ENCODE results near the gene FARS2.

The FARS2 gene

DNA sequence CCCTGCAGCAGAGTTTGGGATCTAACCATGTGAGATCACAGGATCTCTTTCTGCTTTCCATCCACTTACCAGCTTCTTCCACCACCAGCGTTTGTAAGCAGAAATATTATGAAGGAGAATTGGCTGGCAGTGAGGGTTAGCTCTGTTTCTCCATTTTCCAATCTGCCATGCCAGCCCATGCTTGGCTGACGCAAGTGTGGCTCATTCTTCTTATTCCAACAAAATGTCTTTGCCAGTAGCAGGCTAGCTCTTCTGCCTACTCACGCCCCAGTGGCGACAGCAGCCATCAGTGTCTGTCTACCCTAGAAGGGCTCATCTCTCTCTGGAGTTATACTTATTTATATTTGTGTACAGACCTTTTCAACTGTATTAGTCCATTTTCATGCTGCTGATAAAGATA, 286.2 kb downstream of the FARS2 start:
- Histone ChIP-seq H3K18ac (ENCODE audit: low read length) (no peak overlapping the region), H3K56ac (ENCODE audit: low read length) (no peak overlapping the region), H3K4me1 (ENCODE audit: control insufficient read depth, low read depth, low read length) (no peaks in the 10 kb centered on the region), H3K27ac (ENCODE audit: low read depth, low read length) (no peak overlapping the region), H3K23ac (ENCODE audit: low read length) (no peak overlapping the region), H3K79me1 (ENCODE audit: low read length) (no peaks in the 10 kb centered on the region), H3K9ac (ENCODE audit: low read length) (no peak overlapping the region), H4K8ac (ENCODE audit: low read depth, low read length) (no peak overlapping the region), H3K27me3 (ENCODE audit: insufficient read depth, low read length, poor library complexity) (no peaks in the 10 kb centered on the region), H2BK15ac (replicated peaks; ENCODE audit: low read depth) (no peak overlapping the region), H3K4ac (ENCODE audit: low read depth, low read length) (no peak overlapping the region), H3K36me3 (ENCODE audit: control insufficient read depth, insufficient read depth, low read length) (no peaks in the 10 kb centered on the region), H3K4me2 (ENCODE audit: low read length) (no peak overlapping the region), H2AK5ac (ENCODE audit: low read length) (no peak overlapping the region), H4K5ac (ENCODE audit: low read length) (no peak overlapping the region), H2BK120ac (ENCODE audit: low read depth, low read length) (no peak overlapping the region), H3K79me2 (ENCODE audit: control insufficient read depth, insufficient read depth, low read length) (no peaks in the 10 kb centered on the region), H3K4me3 (ENCODE audit: low read length) (no peak overlapping the region), H2BK5ac (ENCODE audit: low read length) (no peak overlapping the region)
- no peak for DNase-seq
- WGBS (ENCODE audit: extremely low coverage, insufficient coverage, low lambda C conversion rate), result no CpG with 5 or more reads among the region's 4 CpGs

GRCh38 chr6:5550631-5551030, 289.3 kb downstream of the FARS2 start:
- Histone ChIP-seq H2AK5ac (ENCODE audit: low read length) (no peak overlapping the region), H4K8ac (ENCODE audit: low read depth, low read length) (no peak overlapping the region), H3K79me2 (ENCODE audit: control insufficient read depth, insufficient read depth, low read length) (no peaks in the 10 kb centered on the region), H3K4ac (ENCODE audit: low read depth, low read length) (no peak overlapping the region), H3K4me2 (ENCODE audit: low read length) (no peak overlapping the region), H3K79me1 (ENCODE audit: low read length) (no peaks in the 10 kb centered on the region), H4K5ac (ENCODE audit: low read length) (no peak overlapping the region), H3K27ac (ENCODE audit: low read depth, low read length) (no peak overlapping the region), H3K4me3 (ENCODE audit: low read length) (no peak overlapping the region), H3K56ac (ENCODE audit: low read length) (no peak overlapping the region), H3K36me3 (ENCODE audit: control insufficient read depth, insufficient read depth, low read length) (no peaks in the 10 kb centered on the region), H3K4me1 (ENCODE audit: control insufficient read depth, low read depth, low read length) (no peaks in the 10 kb centered on the region), H2BK5ac (ENCODE audit: low read length) (no peak overlapping the region), H3K27me3 (ENCODE audit: insufficient read depth, low read length, poor library complexity) (no peaks in the 10 kb centered on the region), H3K18ac (ENCODE audit: low read length) (no peak overlapping the region), H3K9ac (ENCODE audit: low read length) (no peak overlapping the region), H2BK120ac (ENCODE audit: low read depth, low read length) (no peak overlapping the region), H3K23ac (ENCODE audit: low read length) (no peak overlapping the region), H2BK15ac (replicated peaks; ENCODE audit: low read depth) (no peak overlapping the region)
- DNase-seq, result no peak
- no CpG with 5 or more reads among the region's 1 CpG for WGBS (ENCODE audit: extremely low coverage, insufficient coverage, low lambda C conversion rate)

GRCh38 chr6:5552243-5552642, 290.9 kb downstream of the FARS2 start:
- no CpG with 5 or more reads among the region's 2 CpGs for WGBS (ENCODE audit: extremely low coverage, insufficient coverage, low lambda C conversion rate)
- no peaks in the 10 kb centered on the region for H3K36me3 ChIP-seq (ENCODE audit: control insufficient read depth, insufficient read depth, low read length)
- H3K56ac ChIP-seq (ENCODE audit: low read length), result no peak overlapping the region

DNA sequence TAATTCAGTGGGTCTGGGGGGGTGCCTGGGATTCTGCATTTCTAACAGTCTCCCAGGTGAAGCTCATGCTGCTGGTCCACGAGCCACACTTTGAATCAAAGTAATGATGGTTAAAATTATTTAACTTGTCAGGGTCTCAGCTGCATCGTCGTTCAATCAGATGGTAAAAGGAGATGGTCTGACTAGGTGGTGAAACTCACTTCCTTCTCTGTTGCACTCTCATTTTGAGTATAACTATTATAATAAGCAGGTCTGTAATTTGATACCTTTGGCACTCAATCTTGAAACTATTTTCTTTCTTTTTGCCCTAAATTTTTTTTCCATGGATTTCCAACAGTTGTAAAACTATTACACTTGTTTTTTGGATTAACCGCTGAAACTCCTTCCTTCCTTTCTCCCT, 292.5 kb downstream of the FARS2 start:
- Histone ChIP-seq H3K27me3 (ENCODE audit: insufficient read depth, low read length, poor library complexity) (no peaks in the 10 kb centered on the region), H2BK120ac (ENCODE audit: low read depth, low read length) (no peak overlapping the region), H3K36me3 (ENCODE audit: control insufficient read depth, insufficient read depth, low read length) (no peaks in the 10 kb centered on the region), H3K27ac (ENCODE audit: low read depth, low read length) (no peak overlapping the region), H4K8ac (ENCODE audit: low read depth, low read length) (no peak overlapping the region), H3K4me2 (ENCODE audit: low read length) (no peak overlapping the region), H2BK5ac (ENCODE audit: low read length) (no peak overlapping the region), H3K4me3 (ENCODE audit: low read length) (no peak overlapping the region), H2AK5ac (ENCODE audit: low read length) (no peak overlapping the region), H3K56ac (ENCODE audit: low read length) (no peak overlapping the region), H4K5ac (ENCODE audit: low read length) (no peak overlapping the region), H3K79me2 (ENCODE audit: control insufficient read depth, insufficient read depth, low read length) (no peaks in the 10 kb centered on the region), H3K4ac (ENCODE audit: low read depth, low read length) (no peak overlapping the region), H3K79me1 (ENCODE audit: low read length) (no peaks in the 10 kb centered on the region), H3K4me1 (ENCODE audit: control insufficient read depth, low read depth, low read length) (no peaks in the 10 kb centered on the region), H3K18ac (ENCODE audit: low read length) (no peak overlapping the region), H3K23ac (ENCODE audit: low read length) (no peak overlapping the region), H2BK15ac (replicated peaks; ENCODE audit: low read depth) (no peak overlapping the region), H3K9ac (ENCODE audit: low read length) (no peak overlapping the region)
- WGBS (ENCODE audit: extremely low coverage, insufficient coverage, low lambda C conversion rate), result no CpG with 5 or more reads among the region's 4 CpGs
- no peak for DNase-seq

More at GRCh38 chr6:5552243-5552642, 290.9 kb downstream of the FARS2 start:
- H3K4me3 ChIP-seq (ENCODE audit: low read length), result no peak overlapping the region
- H3K9ac ChIP-seq (ENCODE audit: low read length), result no peak overlapping the region
- H3K23ac ChIP-seq (ENCODE audit: low read length), result no peak overlapping the region
- H3K4ac ChIP-seq (ENCODE audit: low read depth, low read length), result no peak overlapping the region
- H3K18ac ChIP-seq (ENCODE audit: low read length), result no peak overlapping the region
- no peak overlapping the region for H4K5ac ChIP-seq (ENCODE audit: low read length)
- no peaks in the 10 kb centered on the region for H3K4me1 ChIP-seq (ENCODE audit: control insufficient read depth, low read depth, low read length)
- no peak overlapping the region for H2BK120ac ChIP-seq (ENCODE audit: low read depth, low read length)
- DNase-seq, result no peak
- H3K79me1 ChIP-seq (ENCODE audit: low read length), result no peaks in the 10 kb centered on the region
- no peak overlapping the region for H2AK5ac ChIP-seq (ENCODE audit: low read length)
- H2BK5ac ChIP-seq (ENCODE audit: low read length), result no peak overlapping the region
- no peaks in the 10 kb centered on the region for H3K27me3 ChIP-seq (ENCODE audit: insufficient read depth, low read length, poor library complexity)
- H2BK15ac ChIP-seq (replicated peaks; ENCODE audit: low read depth), result no peak overlapping the region
- H3K4me2 ChIP-seq (ENCODE audit: low read length), result no peak overlapping the region
- H3K27ac ChIP-seq (ENCODE audit: low read depth, low read length), result no peak overlapping the region
- H3K79me2 ChIP-seq (ENCODE audit: control insufficient read depth, insufficient read depth, low read length), result no peaks in the 10 kb centered on the region
- H4K8ac ChIP-seq (ENCODE audit: low read depth, low read length), result no peak overlapping the region

- Histone ChIP-seq H3K18ac (ENCODE audit: low read length) (no peak overlapping the region), H3K4ac (ENCODE audit: low read depth, low read length) (no peak overlapping the region), H3K4me2 (ENCODE audit: low read length) (no peak overlapping the region), H3K36me3 (ENCODE audit: control insufficient read depth, insufficient read depth, low read length) (no peaks in the 10 kb centered on the region), H3K4me1 (ENCODE audit: control insufficient read depth, low read depth, low read length) (no peaks in the 10 kb centered on the region), H3K27me3 (ENCODE audit: insufficient read depth, low read length, poor library complexity) (no peaks in the 10 kb centered on the region), H2BK5ac (ENCODE audit: low read length) (no peak overlapping the region), H2AK5ac (ENCODE audit: low read length) (no peak overlapping the region), H3K79me2 (ENCODE audit: control insufficient read depth, insufficient read depth, low read length) (no peaks in the 10 kb centered on the region), H3K27ac (ENCODE audit: low read depth, low read length) (no peak overlapping the region), H3K4me3 (ENCODE audit: low read length) (no peak overlapping the region), H4K8ac (ENCODE audit: low read depth, low read length) (no peak overlapping the region), H3K9ac (ENCODE audit: low read length) (no peak overlapping the region), H2BK15ac (replicated peaks; ENCODE audit: low read depth) (no peak overlapping the region), H3K56ac (ENCODE audit: low read length) (no peak overlapping the region), H3K79me1 (ENCODE audit: low read length) (no peaks in the 10 kb centered on the region), H3K23ac (ENCODE audit: low read length) (no peak overlapping the region), H2BK120ac (ENCODE audit: low read depth, low read length) (no peak overlapping the region), H4K5ac (ENCODE audit: low read length) (no peak overlapping the region)
- peak; percentile 23 for DNase-seq
- WGBS (ENCODE audit: extremely low coverage, insufficient coverage, low lambda C conversion rate), result no CpG with 5 or more reads among the region's 1 CpG
These were observed 292.9 kb downstream of the FARS2 start for GRCh38 chr6:5554226-5554625.

DNA sequence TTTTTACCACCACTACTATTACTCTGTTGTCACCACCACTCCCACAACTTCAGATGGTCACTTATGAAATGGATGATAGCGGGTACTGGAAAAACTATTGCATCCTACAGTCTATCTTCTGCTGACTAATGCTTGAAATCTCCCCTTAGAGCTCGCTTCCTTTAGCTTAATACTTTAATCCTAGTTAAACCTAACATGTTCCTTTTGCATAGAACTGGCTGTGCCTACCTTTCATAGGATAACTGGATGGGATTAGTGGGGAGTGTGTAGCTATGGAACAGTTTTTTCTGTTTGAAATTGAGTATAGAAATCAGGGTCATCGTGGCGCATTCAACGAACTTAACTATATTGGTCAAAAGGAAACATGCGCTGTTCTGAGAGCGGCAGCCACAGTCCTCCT, 294.7 kb downstream of the FARS2 start:
- Histone ChIP-seq H3K4me3 (ENCODE audit: low read length) (no peak overlapping the region), H2BK5ac (ENCODE audit: low read length) (no peak overlapping the region), H2AK5ac (ENCODE audit: low read length) (no peak overlapping the region), H4K8ac (ENCODE audit: low read depth, low read length) (no peak overlapping the region), H3K27me3 (ENCODE audit: insufficient read depth, low read length, poor library complexity) (no peaks in the 10 kb centered on the region), H3K4me1 (ENCODE audit: control insufficient read depth, low read depth, low read length) (no peaks in the 10 kb centered on the region), H3K56ac (ENCODE audit: low read length) (no peak overlapping the region), H3K79me1 (ENCODE audit: low read length) (no peaks in the 10 kb centered on the region), H3K4ac (ENCODE audit: low read depth, low read length) (no peak overlapping the region), H3K9ac (ENCODE audit: low read length) (no peak overlapping the region), H3K23ac (ENCODE audit: low read length) (no peak overlapping the region), H3K4me2 (ENCODE audit: low read length) (no peak overlapping the region), H3K36me3 (ENCODE audit: control insufficient read depth, insufficient read depth, low read length) (no peaks in the 10 kb centered on the region), H3K27ac (ENCODE audit: low read depth, low read length) (no peak overlapping the region), H2BK120ac (ENCODE audit: low read depth, low read length) (no peak overlapping the region), H4K5ac (ENCODE audit: low read length) (no peak overlapping the region), H3K18ac (ENCODE audit: low read length) (no peak overlapping the region), H2BK15ac (replicated peaks; ENCODE audit: low read depth) (no peak overlapping the region), H3K79me2 (ENCODE audit: control insufficient read depth, insufficient read depth, low read length) (no peaks in the 10 kb centered on the region)
- no peak for DNase-seq
- no CpG with 5 or more reads among the region's 7 CpGs for WGBS (ENCODE audit: extremely low coverage, insufficient coverage, low lambda C conversion rate)

Data from mesendoderm (in vitro differentiated cells).